ENCODE results near the gene TMEM131.
"Not testable (repeated sequence)": the region's sequence is repeated elsewhere in the genome, so short reads cannot be mapped to it uniquely, and the experiment has no call there.

Gene TMEM131

GRCh38 chr2:97958184-97958583, 37.6 kb downstream of the TMEM131 start:
- Histone ChIP-seq H3K27me3 (ENCODE audit: control insufficient read depth in 1 of 2, insufficient read depth in 1 of 2, low read length in 2 of 2) (no peaks in the 10 kb centered on the region), H3K79me1 (replicated peaks; ENCODE audit: low read length, poor library complexity, severe bottlenecking) (peaks cover 16% of the 10 kb centered on the region), H3K27ac (ENCODE audit: low read length, poor library complexity, severe bottlenecking) (no peak overlapping the region), H3K18ac (ENCODE audit: low read depth in 1 of 2, low read length in 2 of 2) (no peak overlapping the region), H4K91ac (ENCODE audit: low read length) (no peak overlapping the region), H2BK15ac (ENCODE audit: low read depth, poor library complexity, severe bottlenecking) (no peak overlapping the region), H3K9me3 (ENCODE audit: control insufficient read depth, low read length) (no peaks in the 10 kb centered on the region), H3K4me3 (ENCODE audit: insufficient read depth in 1 of 2, low read depth in 1 of 2, low read length in 2 of 2) (no peak overlapping the region), H2BK12ac (ENCODE audit: low read length in 2 of 2) (no peak overlapping the region), H2AFZ (ENCODE audit: low read depth, low read length) (no peak overlapping the region), H2AK5ac (ENCODE audit: low read length, severe bottlenecking) (no peak overlapping the region), H3K4me2 (ENCODE audit: low read length, poor library complexity, severe bottlenecking) (no peak overlapping the region), H2BK5ac (ENCODE audit: low read depth, low read length, poor library complexity, severe bottlenecking) (no peak overlapping the region), H3K23ac (ENCODE audit: low read length in 2 of 2) (no peak overlapping the region), H4K8ac (ENCODE audit: low read length) (no peak overlapping the region), H2BK120ac (ENCODE audit: low read depth, low read length) (no peak overlapping the region), H3K4ac (ENCODE audit: low read depth in 1 of 2, low read length in 2 of 2) (no peak overlapping the region), H3K9ac (ENCODE audit: low read length) (no peak overlapping the region), H3K4me1 (ENCODE audit: control insufficient read depth, insufficient read depth, low read depth, low read length) (peaks cover 2% of the 10 kb centered on the region), H3K14ac (ENCODE audit: low read length in 2 of 2) (no peak overlapping the region), H3K36me3 (ENCODE audit: control insufficient read depth in 1 of 2, insufficient read depth in 2 of 2, low read depth in 1 of 2, low read length in 2 of 2) (no peaks in the 10 kb centered on the region)
- 94% methylated on average over 2 of the region's 2 CpGs for WGBS
- no peak for DNase-seq

DNA sequence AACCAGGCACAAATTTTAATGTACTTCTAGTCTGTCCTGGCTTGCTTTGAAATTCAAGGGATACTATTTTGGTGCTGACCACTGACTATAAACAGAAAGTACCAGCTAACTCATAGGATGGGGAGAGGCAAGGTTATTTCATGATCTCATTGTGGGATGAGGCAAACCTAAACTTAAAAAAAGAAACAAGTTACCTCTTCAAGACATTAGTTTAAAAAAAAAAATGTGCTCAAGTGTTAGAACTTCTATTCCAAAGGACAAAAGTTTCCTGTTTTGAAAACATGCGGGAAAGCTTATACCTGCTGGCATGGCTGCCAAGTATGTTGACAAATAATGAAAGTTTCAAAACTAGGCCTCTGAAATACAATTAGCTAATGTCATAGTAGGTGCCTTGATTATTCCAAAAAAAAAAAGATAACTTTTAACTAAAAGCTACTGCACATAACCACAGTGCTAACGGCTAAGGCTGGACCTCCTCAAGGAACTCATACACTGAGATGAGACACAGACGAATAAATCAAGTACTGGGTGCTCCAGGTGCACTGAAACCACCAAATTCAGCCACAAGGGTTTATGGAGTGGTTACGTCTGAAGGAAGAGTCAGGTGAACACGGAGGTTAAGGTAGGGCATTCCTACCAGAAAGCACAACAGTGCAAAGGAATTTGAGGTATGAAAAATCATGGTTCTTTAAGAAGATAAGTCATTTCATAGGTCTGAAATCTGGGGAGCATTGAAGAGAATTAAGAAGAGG, 38.1 kb downstream of the TMEM131 start:
- DNase-seq: peak; percentile 29
- H3K9ac ChIP-seq (ENCODE audit: low read length): no peak overlapping the region
- H3K4me2 ChIP-seq (ENCODE audit: low read length, poor library complexity, severe bottlenecking): no peak overlapping the region
- H2AK5ac ChIP-seq (ENCODE audit: low read length, severe bottlenecking): no peak overlapping the region
- H2BK12ac ChIP-seq (ENCODE audit: low read length in 2 of 2): no peak overlapping the region
- peaks cover 2% of the 10 kb centered on the region for H3K4me1 ChIP-seq (ENCODE audit: control insufficient read depth, insufficient read depth, low read depth, low read length)
- no peaks in the 10 kb centered on the region for H3K9me3 ChIP-seq (ENCODE audit: control insufficient read depth, low read length)
- H3K23ac ChIP-seq (ENCODE audit: low read length in 2 of 2): no peak overlapping the region
- peaks cover 17% of the 10 kb centered on the region for H3K79me1 ChIP-seq (replicated peaks; ENCODE audit: low read length, poor library complexity, severe bottlenecking)
- H3K27me3 ChIP-seq (ENCODE audit: control insufficient read depth in 1 of 2, insufficient read depth in 1 of 2, low read length in 2 of 2): no peaks in the 10 kb centered on the region
- H3K36me3 ChIP-seq (ENCODE audit: control insufficient read depth in 1 of 2, insufficient read depth in 2 of 2, low read depth in 1 of 2, low read length in 2 of 2): no peaks in the 10 kb centered on the region
- H3K4ac ChIP-seq (ENCODE audit: low read depth in 1 of 2, low read length in 2 of 2): no peak overlapping the region
- no peak overlapping the region for H3K27ac ChIP-seq (ENCODE audit: low read length, poor library complexity, severe bottlenecking)
- H4K8ac ChIP-seq (ENCODE audit: low read length): no peak overlapping the region
- no peak overlapping the region for H2BK5ac ChIP-seq (ENCODE audit: low read depth, low read length, poor library complexity, severe bottlenecking)
- H4K91ac ChIP-seq (ENCODE audit: low read length): no peak overlapping the region
- H3K4me3 ChIP-seq (ENCODE audit: insufficient read depth in 1 of 2, low read depth in 1 of 2, low read length in 2 of 2): no peak overlapping the region
- H3K14ac ChIP-seq (ENCODE audit: low read length in 2 of 2): no peak overlapping the region
- no peak overlapping the region for H2AFZ ChIP-seq (ENCODE audit: low read depth, low read length)
- WGBS: 82% methylated on average over 4 of the region's 5 CpGs
- no peak overlapping the region for H2BK120ac ChIP-seq (ENCODE audit: low read depth, low read length)
- no peak overlapping the region for H2BK15ac ChIP-seq (ENCODE audit: low read depth, poor library complexity, severe bottlenecking)
- no peak overlapping the region for H3K18ac ChIP-seq (ENCODE audit: low read depth in 1 of 2, low read length in 2 of 2)

DNA sequence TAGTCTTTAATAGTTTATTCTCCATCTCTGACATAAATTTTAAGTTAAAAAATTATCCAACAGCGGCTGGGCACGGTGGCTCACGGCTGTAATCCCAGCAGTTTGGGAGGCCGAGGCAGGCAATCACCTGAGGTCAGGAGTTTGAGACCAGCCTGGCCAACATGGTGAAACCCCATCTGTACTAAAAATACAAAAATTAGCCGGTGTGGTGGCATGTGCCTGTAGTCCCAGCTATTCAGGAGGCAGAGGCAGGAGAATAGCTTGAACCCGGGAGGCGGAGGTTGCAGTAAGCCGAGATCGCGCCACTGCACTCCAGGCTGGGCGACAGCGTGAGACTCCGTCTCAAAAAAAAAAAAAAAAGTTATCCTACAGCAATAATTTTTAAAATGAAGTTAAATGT, 39.0 kb downstream of the TMEM131 start:
- not testable (repeated sequence) for H3K9me3 ChIP-seq (ENCODE audit: control insufficient read depth, low read length); H4K8ac ChIP-seq (ENCODE audit: low read length); H3K4ac ChIP-seq (ENCODE audit: low read depth in 1 of 2, low read length in 2 of 2); H3K4me2 ChIP-seq (ENCODE audit: low read length, poor library complexity, severe bottlenecking); H4K91ac ChIP-seq (ENCODE audit: low read length); H2BK12ac ChIP-seq (ENCODE audit: low read length in 2 of 2); H3K27ac ChIP-seq (ENCODE audit: low read length, poor library complexity, severe bottlenecking); H2AK5ac ChIP-seq (ENCODE audit: low read length, severe bottlenecking); H2BK15ac ChIP-seq (ENCODE audit: low read depth, poor library complexity, severe bottlenecking); DNase-seq; H3K23ac ChIP-seq (ENCODE audit: low read length in 2 of 2); H3K14ac ChIP-seq (ENCODE audit: low read length in 2 of 2); H3K4me1 ChIP-seq (ENCODE audit: control insufficient read depth, insufficient read depth, low read depth, low read length); H2BK120ac ChIP-seq (ENCODE audit: low read depth, low read length); H3K27me3 ChIP-seq (ENCODE audit: control insufficient read depth in 1 of 2, insufficient read depth in 1 of 2, low read length in 2 of 2); H2AFZ ChIP-seq (ENCODE audit: low read depth, low read length); H3K36me3 ChIP-seq (ENCODE audit: control insufficient read depth in 1 of 2, insufficient read depth in 2 of 2, low read depth in 1 of 2, low read length in 2 of 2); H3K18ac ChIP-seq (ENCODE audit: low read depth in 1 of 2, low read length in 2 of 2); H3K9ac ChIP-seq (ENCODE audit: low read length); H2BK5ac ChIP-seq (ENCODE audit: low read depth, low read length, poor library complexity, severe bottlenecking); H3K4me3 ChIP-seq (ENCODE audit: insufficient read depth in 1 of 2, low read depth in 1 of 2, low read length in 2 of 2)
- WGBS: 93% methylated on average over 7 of the region's 13 CpGs
- H3K79me1 ChIP-seq (replicated peaks; ENCODE audit: low read length, poor library complexity, severe bottlenecking): peaks cover 19% of the 10 kb centered on the region

DNA sequence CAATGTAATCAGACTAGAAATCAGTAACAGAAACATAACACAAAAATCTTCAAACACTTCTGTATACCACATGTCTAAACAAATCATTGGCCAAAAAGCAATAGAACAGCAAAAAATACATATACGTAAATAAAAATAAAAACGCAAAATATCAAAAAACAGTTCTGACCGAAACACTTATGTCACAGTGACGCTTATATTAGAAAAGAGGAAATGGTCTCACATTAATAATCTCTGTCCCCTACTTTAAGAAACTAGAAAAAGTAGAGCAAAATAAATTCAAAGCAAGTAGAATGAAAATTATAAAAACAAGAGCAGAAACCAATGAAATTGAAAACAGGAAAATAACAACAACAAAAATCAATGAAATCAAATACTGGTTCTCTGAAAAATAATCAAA, 41.9 kb downstream of the TMEM131 start:
- H3K4ac ChIP-seq (ENCODE audit: low read depth in 1 of 2, low read length in 2 of 2): no peak overlapping the region
- H2BK15ac ChIP-seq (ENCODE audit: low read depth, poor library complexity, severe bottlenecking): no peak overlapping the region
- no peak overlapping the region for H2BK120ac ChIP-seq (ENCODE audit: low read depth, low read length)
- H3K23ac ChIP-seq (ENCODE audit: low read length in 2 of 2): no peak overlapping the region
- H2AFZ ChIP-seq (ENCODE audit: low read depth, low read length): no peak overlapping the region
- H3K27me3 ChIP-seq (ENCODE audit: control insufficient read depth in 1 of 2, insufficient read depth in 1 of 2, low read length in 2 of 2): no peaks in the 10 kb centered on the region
- H3K14ac ChIP-seq (ENCODE audit: low read length in 2 of 2): no peak overlapping the region
- H3K9ac ChIP-seq (ENCODE audit: low read length): no peak overlapping the region
- WGBS: 96% methylated on average over 3 of the region's 4 CpGs
- no peak overlapping the region for H3K27ac ChIP-seq (ENCODE audit: low read length, poor library complexity, severe bottlenecking)
- no peak overlapping the region for H3K4me2 ChIP-seq (ENCODE audit: low read length, poor library complexity, severe bottlenecking)
- H3K4me3 ChIP-seq (ENCODE audit: insufficient read depth in 1 of 2, low read depth in 1 of 2, low read length in 2 of 2): no peak overlapping the region
- H2AK5ac ChIP-seq (ENCODE audit: low read length, severe bottlenecking): no peak overlapping the region
- no peaks in the 10 kb centered on the region for H3K36me3 ChIP-seq (ENCODE audit: control insufficient read depth in 1 of 2, insufficient read depth in 2 of 2, low read depth in 1 of 2, low read length in 2 of 2)
- H3K79me1 ChIP-seq (replicated peaks; ENCODE audit: low read length, poor library complexity, severe bottlenecking): peaks cover 18% of the 10 kb centered on the region
- no peaks in the 10 kb centered on the region for H3K9me3 ChIP-seq (ENCODE audit: control insufficient read depth, low read length)
- no peak overlapping the region for H4K8ac ChIP-seq (ENCODE audit: low read length)
- no peak overlapping the region for H3K18ac ChIP-seq (ENCODE audit: low read depth in 1 of 2, low read length in 2 of 2)
- no peak overlapping the region for H4K91ac ChIP-seq (ENCODE audit: low read length)
- H3K4me1 ChIP-seq (ENCODE audit: control insufficient read depth, insufficient read depth, low read depth, low read length): peaks cover 9% of the 10 kb centered on the region
- no peak overlapping the region for H2BK5ac ChIP-seq (ENCODE audit: low read depth, low read length, poor library complexity, severe bottlenecking)
- H2BK12ac ChIP-seq (ENCODE audit: low read length in 2 of 2): no peak overlapping the region
- DNase-seq: no peak
